ENCODE measurements around the gene TXNRD2.

The TXNRD2 gene

GRCh38 chr22:19903031-19903430 lies 38.6 kb downstream of the TXNRD2 start:
- DNase-seq: no peak

DNA sequence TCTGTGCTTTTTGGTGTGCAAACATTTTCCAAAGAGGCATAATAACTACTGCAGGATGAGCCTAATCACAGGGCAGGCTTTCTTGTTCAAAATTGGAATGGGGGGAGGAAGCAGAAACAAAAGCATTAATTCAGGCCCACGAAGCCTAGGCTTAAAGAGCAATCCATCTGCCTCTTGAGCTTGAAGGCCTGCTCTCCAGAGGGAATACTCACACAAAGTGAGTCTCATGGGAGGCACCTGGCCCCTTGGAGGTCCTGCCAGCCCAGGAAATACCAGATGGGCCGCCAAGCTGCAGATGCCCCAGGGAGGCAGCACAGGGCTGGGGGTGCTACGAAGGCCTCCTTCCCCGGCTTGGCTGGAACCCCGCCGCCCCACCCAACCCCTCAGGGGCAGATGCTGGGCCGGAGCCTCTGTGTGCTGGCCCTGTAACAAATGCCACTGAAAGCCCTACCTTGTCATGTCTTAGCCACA lies 39.3 kb downstream of the TXNRD2 start:
- no peak for DNase-seq

- DNase-seq: no peak
Observed at GRCh38 chr22:19901577-19902244, 39.9 kb downstream of the TXNRD2 start.

GRCh38 chr22:19900707-19901436 lies 40.7 kb downstream of the TXNRD2 start:
- no peak for DNase-seq

GRCh38 chr22:19898831-19899567 lies 42.6 kb downstream of the TXNRD2 start:
- no peak for DNase-seq

- no peak for DNase-seq
Observed at GRCh38 chr22:19898145-19898544, 43.5 kb downstream of the TXNRD2 start.

GRCh38 chr22:19897726-19898125 lies 43.9 kb downstream of the TXNRD2 start:
- DNase-seq: no peak

DNA sequence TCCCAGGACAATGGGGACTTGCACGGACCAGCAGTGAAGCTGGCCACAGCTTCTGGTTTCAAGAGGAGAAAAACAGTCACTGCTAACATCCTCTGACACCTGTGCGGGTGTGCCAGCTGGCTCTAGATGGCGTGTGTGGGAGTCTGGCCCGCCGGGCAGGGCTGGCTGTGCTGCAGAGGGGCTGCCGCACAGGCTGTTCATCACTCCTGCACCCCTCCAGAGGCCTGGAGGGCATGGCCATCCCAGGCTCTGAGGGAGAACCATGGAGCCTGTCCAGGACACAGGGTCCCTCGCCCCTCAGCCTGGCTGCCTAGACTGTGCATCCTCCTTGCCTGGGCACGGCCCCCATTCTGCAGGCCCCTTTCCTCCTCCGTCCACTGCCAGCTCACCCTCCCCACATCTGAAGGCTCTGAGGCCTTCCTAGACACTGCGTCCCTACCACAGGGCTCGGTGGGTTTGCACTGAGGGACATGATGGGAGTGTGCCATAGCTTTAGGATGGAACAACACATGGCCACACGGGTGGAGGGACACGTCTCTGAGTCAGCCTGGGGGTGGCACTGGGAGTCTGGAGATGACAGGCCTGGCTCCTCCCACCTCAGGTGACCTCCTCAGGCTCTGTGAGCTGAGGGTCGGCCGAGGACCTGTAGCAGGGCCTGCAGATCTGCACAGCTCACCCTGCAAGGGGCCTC lies 44.8 kb downstream of the TXNRD2 start:
- no peak for DNase-seq

DNA sequence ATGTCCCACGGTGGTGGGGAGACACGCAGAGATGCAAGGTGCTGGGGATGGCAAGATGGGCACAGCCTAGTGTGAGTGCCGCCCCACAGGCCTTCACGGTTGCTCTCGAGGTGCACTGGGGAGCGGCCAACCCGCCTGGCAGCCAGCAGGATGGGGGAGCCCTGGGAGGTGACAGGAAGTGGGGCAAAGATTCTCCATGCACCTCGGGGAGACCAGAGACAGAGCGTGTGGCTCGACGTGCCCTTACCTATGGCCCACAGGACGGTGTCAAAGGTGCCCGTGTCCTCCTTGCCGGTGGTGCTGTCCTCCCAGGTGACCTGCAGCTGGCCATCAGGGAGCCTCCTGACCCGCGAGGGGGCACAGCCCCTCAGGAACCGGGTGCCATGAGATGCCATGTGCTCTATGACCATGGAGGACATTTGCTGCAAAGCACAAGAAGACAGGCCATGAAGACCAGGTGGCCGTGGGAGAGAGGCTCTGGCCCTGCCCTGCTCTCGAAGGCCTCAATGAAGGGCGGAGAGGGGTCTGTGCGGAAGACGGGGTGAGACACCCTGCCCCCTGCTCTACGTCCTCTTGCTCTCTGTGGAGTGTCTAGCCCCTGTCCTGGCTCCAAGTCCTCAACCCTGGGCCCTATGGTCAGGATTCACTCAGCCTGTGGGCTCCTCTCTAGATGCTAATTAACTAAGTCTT lies 46.3 kb downstream of the TXNRD2 start:
- DNase-seq: no peak

- no peak for DNase-seq
Observed at GRCh38 chr22:19893363-19893762, 48.3 kb downstream of the TXNRD2 start.

GRCh38 chr22:19892925-19893324 lies 48.7 kb downstream of the TXNRD2 start:
- no peak for DNase-seq

DNA sequence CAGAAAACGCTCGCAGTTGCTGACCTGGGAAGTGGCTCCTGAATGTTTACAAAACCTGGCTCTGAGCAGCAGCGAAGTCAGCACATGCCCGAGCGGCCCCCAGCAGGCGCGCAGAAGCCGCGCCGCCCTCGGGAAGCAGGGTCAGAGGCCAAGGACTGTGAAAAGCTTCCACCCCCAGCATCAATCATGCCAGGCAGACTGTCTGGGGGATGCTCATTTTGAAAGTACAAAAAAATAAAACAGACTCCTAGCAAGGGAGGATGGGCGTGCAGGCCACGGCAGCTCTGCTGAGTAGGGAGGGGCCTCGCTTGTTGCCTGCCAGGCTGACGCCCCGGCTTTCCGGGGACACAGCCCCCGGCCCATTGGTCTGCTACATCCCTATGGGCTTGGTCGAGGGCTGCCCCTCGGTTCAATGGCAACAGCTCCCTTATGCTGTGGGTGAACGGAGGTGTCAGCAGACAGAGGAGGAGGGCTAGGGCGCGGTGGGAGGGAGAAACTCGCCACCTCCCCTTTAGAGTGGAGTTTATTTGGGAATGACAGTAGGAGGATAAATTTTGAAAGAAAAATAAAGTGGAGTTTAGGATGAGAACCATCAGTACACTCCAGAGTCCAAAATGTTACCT lies 49.2 kb downstream of the TXNRD2 start:
- DNase-seq: peak; percentile 77

- DNase-seq: peak; percentile 50
Observed at GRCh38 chr22:19891317-19892256, 50.0 kb downstream of the TXNRD2 start.

- DNase-seq: no peak
Observed at GRCh38 chr22:19890502-19891316, 50.9 kb downstream of the TXNRD2 start.

GRCh38 chr22:19889951-19890350 lies 51.7 kb downstream of the TXNRD2 start:
- no peak for DNase-seq

- no peak for DNase-seq
Observed at GRCh38 chr22:19888131-19888746, 53.4 kb downstream of the TXNRD2 start.

GRCh38 chr22:19887256-19887985 lies 54.2 kb downstream of the TXNRD2 start:
- DNase-seq: no peak

DNA sequence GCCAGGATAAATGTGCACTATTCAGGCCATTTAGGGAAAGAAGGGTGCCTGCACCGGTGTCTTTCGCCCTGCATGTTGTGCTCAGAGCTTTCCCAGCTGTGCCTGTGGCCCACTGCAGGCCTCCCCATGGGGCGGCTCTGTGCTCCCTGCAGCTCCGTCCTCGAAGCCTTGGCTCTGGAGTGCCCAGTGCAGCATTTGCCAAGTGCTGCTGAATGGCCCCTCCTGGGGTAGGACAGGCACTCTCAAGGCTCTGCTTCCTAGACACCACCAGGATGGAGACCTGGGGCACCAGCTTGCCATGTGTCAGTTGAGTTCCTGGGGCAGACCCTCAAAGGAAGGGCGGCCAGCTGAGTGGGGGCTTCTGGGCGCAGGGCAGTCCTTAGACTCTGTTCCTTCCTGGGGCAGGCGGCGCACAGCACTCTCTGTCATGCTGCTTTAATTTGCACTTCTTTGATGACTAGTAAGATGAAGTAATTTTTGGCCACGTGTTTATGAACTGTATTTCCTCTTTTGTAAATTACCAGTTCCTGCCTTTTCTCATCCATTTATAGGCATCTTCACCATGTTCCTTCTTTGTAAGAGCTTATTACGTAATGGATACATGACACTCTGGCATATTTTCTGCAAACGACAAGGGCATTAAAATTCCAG lies 54.9 kb downstream of the TXNRD2 start:
- no peak for DNase-seq
